ENCODE data around the gene WDR35.

WDR35 gene

GRCh38 chr2:19993731-19994130 is 3.8 kb upstream of the WDR35 start (continued):
- TF ChIP-seq CSRNP3 (CRISPR knock-in tag; IDR thresholded peaks at IDR 0.05) (no peak), ZFP30 (CRISPR knock-in tag; IDR thresholded peaks at IDR 0.05) (no peak)

GRCh38 chr2:19991895-19992294 is 2.0 kb upstream of the WDR35 start:
- TF ChIP-seq ZNF8 (CRISPR knock-in tag; IDR thresholded peaks at IDR 0.05): no peak
- no peak for TF ChIP-seq ZNF70 (CRISPR knock-in tag; IDR thresholded peaks at IDR 0.05)
- no peak for TF ChIP-seq CSDC2 (CRISPR knock-in tag; IDR thresholded peaks at IDR 0.05)
- no peak for TF ChIP-seq ZC3H10 (CRISPR knock-in tag; IDR thresholded peaks at IDR 0.05)
- TF ChIP-seq ZFP30 (CRISPR knock-in tag; IDR thresholded peaks at IDR 0.05): no peak
- TF ChIP-seq CREB5 (CRISPR knock-in tag; IDR thresholded peaks at IDR 0.05; ENCODE audit: low read depth): no peak
- TF ChIP-seq PATZ1 (CRISPR knock-in tag; IDR thresholded peaks at IDR 0.05; ENCODE audit: borderline replicate concordance): no peak
- ATAC-seq: no peak

- TF ChIP-seq BACH2 (CRISPR knock-in tag; IDR thresholded peaks at IDR 0.05; ENCODE audit: borderline replicate concordance) (no peak), ESRRG (CRISPR knock-in tag; IDR thresholded peaks at IDR 0.05) (no peak), ISL1 (CRISPR knock-in tag; IDR thresholded peaks at IDR 0.05) (no peak), ZFP3 (CRISPR knock-in tag; IDR thresholded peaks at IDR 0.05) (no peak), POU6F1 (CRISPR knock-in tag; IDR thresholded peaks at IDR 0.05; ENCODE audit: borderline replicate concordance, low read depth) (no peak), ZNF565 (CRISPR knock-in tag; conservative IDR thresholded peaks at IDR 0.05; ENCODE audit: low read depth) (no peak)
- ATAC-seq: no peak
These were observed 467 bp upstream of the WDR35 start for GRCh38 chr2:19990416-19990728.

GRCh38 chr2:19989342-19989666 is 601 bp downstream of the WDR35 start:
- peak; percentile 46; the same call in 2 of the 3 replicates for ATAC-seq
- TF ChIP-seq ZNF565 (CRISPR knock-in tag; conservative IDR thresholded peaks at IDR 0.05; ENCODE audit: low read depth) (no peak), RARB (CRISPR knock-in tag; IDR thresholded peaks at IDR 0.05) (no peak), BACH2 (CRISPR knock-in tag; IDR thresholded peaks at IDR 0.05; ENCODE audit: borderline replicate concordance) (no peak), ISL1 (CRISPR knock-in tag; IDR thresholded peaks at IDR 0.05) (no peak), ZFP3 (CRISPR knock-in tag; IDR thresholded peaks at IDR 0.05) (no peak), TCF4 (CRISPR knock-in tag; IDR thresholded peaks at IDR 0.05; ENCODE audit: borderline replicate concordance) (no peak), TOX (CRISPR knock-in tag; IDR thresholded peaks at IDR 0.05; ENCODE audit: borderline replicate concordance) (no peak), ZNF8 (CRISPR knock-in tag; IDR thresholded peaks at IDR 0.05) (no peak), ARNTL (CRISPR knock-in tag; IDR thresholded peaks at IDR 0.05; ENCODE audit: borderline replicate concordance, low read depth) (no peak), ZFP30 (CRISPR knock-in tag; IDR thresholded peaks at IDR 0.05) (no peak), ZC3H10 (CRISPR knock-in tag; IDR thresholded peaks at IDR 0.05) (no peak), OSR1 (CRISPR knock-in tag; IDR thresholded peaks at IDR 0.05) (no peak), CSDC2 (CRISPR knock-in tag; IDR thresholded peaks at IDR 0.05) (no peak), PPARA (CRISPR knock-in tag; IDR thresholded peaks at IDR 0.05; ENCODE audit: borderline replicate concordance) (no peak), ESRRG (CRISPR knock-in tag; IDR thresholded peaks at IDR 0.05) (no peak), ZNF70 (CRISPR knock-in tag; IDR thresholded peaks at IDR 0.05) (no peak), GLIS3 (CRISPR knock-in tag; IDR thresholded peaks at IDR 0.05) (no peak), PATZ1 (CRISPR knock-in tag; IDR thresholded peaks at IDR 0.05; ENCODE audit: borderline replicate concordance) (no peak), TSHZ2 (CRISPR knock-in tag; IDR thresholded peaks at IDR 0.05) (no peak)
